ENCODE results near the gene ZBTB21.

The ZBTB21 gene

DNA sequence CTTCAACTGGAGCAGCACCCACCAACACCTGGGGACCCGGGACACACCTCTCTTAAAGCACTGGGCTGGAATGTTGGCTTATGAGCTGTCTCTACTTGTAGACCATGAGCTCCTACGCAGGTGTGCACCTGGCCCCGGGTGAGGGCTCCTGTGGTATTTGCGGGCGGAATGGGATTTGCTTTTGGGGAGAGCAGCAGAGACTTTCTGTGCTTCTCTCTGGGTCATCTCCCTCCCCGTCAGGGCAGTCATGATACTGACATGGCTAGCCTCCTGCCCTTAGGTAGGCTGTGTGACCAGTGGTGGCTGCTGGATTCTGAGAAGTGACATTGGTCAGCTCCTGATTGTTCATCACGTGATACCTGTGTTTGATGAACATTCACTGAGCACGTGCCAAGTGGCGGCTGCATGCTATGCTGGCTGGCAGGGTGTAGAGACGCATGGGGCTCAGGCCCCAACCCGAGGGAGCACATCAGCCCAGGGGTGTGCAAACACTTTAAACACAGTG lies 9.0 kb upstream of the ZBTB21 start:
- Histone ChIP-seq H3K27me3 (ENCODE audit: control insufficient read depth, low read length) (no peaks in the 10 kb centered on the region), H3K79me2 (ENCODE audit: control insufficient read depth, low read length) (no peaks in the 10 kb centered on the region)

DNA sequence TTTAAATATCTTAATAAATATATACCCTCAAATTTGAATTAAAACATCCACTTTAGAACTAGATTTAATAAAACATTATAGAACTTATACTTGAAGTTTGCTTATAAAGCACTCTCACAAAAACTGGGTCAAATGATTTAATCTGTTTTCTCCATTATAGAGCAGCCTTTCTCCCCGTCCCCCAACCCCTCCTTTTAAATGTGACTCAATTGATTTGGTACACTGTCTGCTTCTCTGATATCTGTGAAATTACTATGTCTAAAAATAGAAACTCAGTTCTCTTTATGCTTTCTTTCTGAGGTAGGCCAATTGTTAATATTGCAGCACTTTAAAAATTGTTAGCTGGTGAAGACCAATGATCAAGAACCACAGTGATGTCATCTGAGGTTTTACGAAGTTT lies 6.9 kb upstream of the ZBTB21 start:
- H3F3A ChIP-seq (ENCODE audit: control insufficient read depth, insufficient read depth): peaks cover 3% of the 10 kb centered on the region; the same call in 1 of the 2 replicates

More for the DNA sequence above, 9.0 kb upstream of the ZBTB21 start:
- Histone ChIP-seq H3K36me3 (ENCODE audit: control insufficient read depth, low read length) (no peaks in the 10 kb centered on the region), H3K4me1 (ENCODE audit: control insufficient read depth, low read length) (peaks cover 6% of the 10 kb centered on the region), H3K27ac (ENCODE audit: low read depth, low read length) (no peak overlapping the region), H3K9me2 (replicated peaks; ENCODE audit: control insufficient read depth, low read length) (no peaks in the 10 kb centered on the region), H3F3A (ENCODE audit: control insufficient read depth, insufficient read depth) (no peaks in the 10 kb centered on the region), H3K4me3 (ENCODE audit: low read length) (no peak overlapping the region), H3K4me2 (ENCODE audit: low read length) (no peak overlapping the region), H4K20me1 (ENCODE audit: control insufficient read depth, insufficient read depth, low read depth, low read length) (no peaks in the 10 kb centered on the region), H3K9me3 (ENCODE audit: control insufficient read depth, insufficient read depth, low read length) (no peaks in the 10 kb centered on the region)
- TF ChIP-seq, protein P1, sequence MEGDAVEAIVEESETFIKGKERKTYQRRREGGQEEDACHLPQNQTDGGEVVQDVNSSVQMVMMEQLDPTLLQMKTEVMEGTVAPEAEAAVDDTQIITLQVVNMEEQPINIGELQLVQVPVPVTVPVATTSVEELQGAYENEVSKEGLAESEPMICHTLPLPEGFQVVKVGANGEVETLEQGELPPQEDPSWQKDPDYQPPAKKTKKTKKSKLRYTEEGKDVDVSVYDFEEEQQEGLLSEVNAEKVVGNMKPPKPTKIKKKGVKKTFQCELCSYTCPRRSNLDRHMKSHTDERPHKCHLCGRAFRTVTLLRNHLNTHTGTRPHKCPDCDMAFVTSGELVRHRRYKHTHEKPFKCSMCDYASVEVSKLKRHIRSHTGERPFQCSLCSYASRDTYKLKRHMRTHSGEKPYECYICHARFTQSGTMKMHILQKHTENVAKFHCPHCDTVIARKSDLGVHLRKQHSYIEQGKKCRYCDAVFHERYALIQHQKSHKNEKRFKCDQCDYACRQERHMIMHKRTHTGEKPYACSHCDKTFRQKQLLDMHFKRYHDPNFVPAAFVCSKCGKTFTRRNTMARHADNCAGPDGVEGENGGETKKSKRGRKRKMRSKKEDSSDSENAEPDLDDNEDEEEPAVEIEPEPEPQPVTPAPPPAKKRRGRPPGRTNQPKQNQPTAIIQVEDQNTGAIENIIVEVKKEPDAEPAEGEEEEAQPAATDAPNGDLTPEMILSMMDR (IDR thresholded peaks at IDR 0.05; ENCODE audit: low read depth, low read length, poor library complexity, severe bottlenecking): no peak
- TF ChIP-seq EZH2phosphoT487 (IDR thresholded peaks at IDR 0.05; ENCODE audit: borderline replicate concordance, low read length): no peak

DNA sequence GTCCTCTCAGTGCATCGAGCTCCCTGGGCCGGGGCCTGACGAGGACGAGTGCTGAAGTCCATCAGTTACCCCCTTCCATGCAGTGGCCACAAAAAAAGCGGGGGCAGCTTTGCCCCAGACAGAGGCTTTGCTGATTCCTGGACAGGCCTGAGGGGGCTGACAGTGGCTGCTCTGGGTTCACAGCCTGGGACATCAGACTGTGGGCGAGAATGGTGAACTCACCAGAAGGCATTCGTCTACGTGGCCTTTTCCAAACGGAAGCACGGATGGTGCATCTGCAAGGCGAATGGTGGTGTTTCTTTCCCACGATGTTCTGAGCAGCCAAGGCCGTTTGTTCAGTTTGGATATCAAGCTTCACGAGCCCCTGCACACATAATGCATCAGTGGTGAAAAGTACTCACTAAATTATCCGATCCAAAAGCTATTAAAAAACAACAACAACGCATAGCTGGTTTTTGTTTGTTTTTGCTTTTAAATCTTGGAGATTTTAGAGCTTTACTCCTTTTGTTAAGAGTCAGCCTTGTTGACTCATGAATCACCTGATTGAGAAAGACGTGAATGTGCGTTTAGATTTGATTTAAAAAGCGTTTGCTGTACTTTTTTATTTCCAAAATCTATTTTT lies 6.3 kb upstream of the ZBTB21 start:
- H3K36me3 ChIP-seq (ENCODE audit: control insufficient read depth, low read length): no peaks in the 10 kb centered on the region
- no peaks in the 10 kb centered on the region for H3K27me3 ChIP-seq (ENCODE audit: control insufficient read depth, low read length)
- H3K4me2 ChIP-seq (ENCODE audit: low read length): no peak overlapping the region
- TF ChIP-seq EZH2phosphoT487 (IDR thresholded peaks at IDR 0.05; ENCODE audit: borderline replicate concordance, low read length): no peak
- TF ChIP-seq, protein P1 (IDR thresholded peaks at IDR 0.05; ENCODE audit: low read depth, low read length, poor library complexity, severe bottlenecking): no peak
- no peaks in the 10 kb centered on the region for H3K79me2 ChIP-seq (ENCODE audit: control insufficient read depth, low read length)
- peaks cover 6% of the 10 kb centered on the region for H3F3A ChIP-seq (ENCODE audit: control insufficient read depth, insufficient read depth)
- no peak overlapping the region for H3K27ac ChIP-seq (ENCODE audit: low read depth, low read length)
- H3K4me1 ChIP-seq (ENCODE audit: control insufficient read depth, low read length): peaks cover 13% of the 10 kb centered on the region
- H3K9me3 ChIP-seq (ENCODE audit: control insufficient read depth, insufficient read depth, low read length): no peaks in the 10 kb centered on the region
- no peaks in the 10 kb centered on the region for H3K9me2 ChIP-seq (replicated peaks; ENCODE audit: control insufficient read depth, low read length)
- H3K4me3 ChIP-seq (ENCODE audit: low read length): no peak overlapping the region
- no peaks in the 10 kb centered on the region for H4K20me1 ChIP-seq (ENCODE audit: control insufficient read depth, insufficient read depth, low read depth, low read length)

More for the DNA sequence above, 6.9 kb upstream of the ZBTB21 start:
- Histone ChIP-seq H3K9me2 (replicated peaks; ENCODE audit: control insufficient read depth, low read length) (no peaks in the 10 kb centered on the region), H3K9me3 (ENCODE audit: control insufficient read depth, insufficient read depth, low read length) (no peaks in the 10 kb centered on the region), H3K27me3 (ENCODE audit: control insufficient read depth, low read length) (no peaks in the 10 kb centered on the region), H3K36me3 (ENCODE audit: control insufficient read depth, low read length) (no peaks in the 10 kb centered on the region), H3K79me2 (ENCODE audit: control insufficient read depth, low read length) (no peaks in the 10 kb centered on the region), H3K4me2 (ENCODE audit: low read length) (no peak overlapping the region), H3K4me3 (ENCODE audit: low read length) (no peak overlapping the region), H4K20me1 (ENCODE audit: control insufficient read depth, insufficient read depth, low read depth, low read length) (no peaks in the 10 kb centered on the region), H3K27ac (ENCODE audit: low read depth, low read length) (no peak overlapping the region), H3K4me1 (ENCODE audit: control insufficient read depth, low read length) (peaks cover 7% of the 10 kb centered on the region)
- no peak for TF ChIP-seq EZH2phosphoT487 (IDR thresholded peaks at IDR 0.05; ENCODE audit: borderline replicate concordance, low read length)
- TF ChIP-seq, protein P1 (IDR thresholded peaks at IDR 0.05; ENCODE audit: low read depth, low read length, poor library complexity, severe bottlenecking): no peak

All from DOHH2 (cell line).